HEK293 (cell line): ENCODE data around the gene HOXA10.

Experiments
- CTCF ChIA-PET: fragments of 350-600 bp; formaldehyde crosslinking; extraction: SDS; loops from one replicate; lab custom pipeline; 2021; ENCODE audit warnings: antibody characterized with exemption; lab: Yijun Ruan, JAX
- POLR2A ChIA-PET: fragments of 300-600 bp; formaldehyde crosslinking; extraction: SDS; loops from one replicate; lab custom pipeline; 2020; ENCODE audit warnings: antibody characterized with exemption, inconsistent platforms; lab: Yijun Ruan, JAX
- H3K27ac ChIP-seq: fragments of 200-500 bp; sonication (Bioruptor generic); 2 replicates; pipeline ENCODE4 v1.5.1; 2014; ENCODE audit warnings: low read depth, low read length, control low read depth, inconsistent platforms; ENCODE audit errors: extremely low read depth
- H3K36me3 ChIP-seq, 2 experiments: fragments of 200-500 bp in 1 of 2; sonication (Bioruptor generic) in 1 of 2; 1 replicate in 1 of 2; 2 replicates in 1 of 2; pipeline ENCODE4 v1.5.1; 2014 to 2017; ENCODE audit warnings: inconsistent platforms in 2 of 2, low read length in 2 of 2; ENCODE audit not compliant: control insufficient read depth in 2 of 2, insufficient read depth in 1 of 2
- H3K4me1 ChIP-seq: fragments of 200-500 bp; sonication (Bioruptor generic); 2 replicates; pipeline ENCODE4 v1.5.1; 2014; ENCODE audit warnings: mild to moderate bottlenecking, low read length, inconsistent platforms; ENCODE audit not compliant: control insufficient read depth, insufficient read depth
- H3K4me3 ChIP-seq: 2 replicates; pipeline ENCODE4 v1.5.1; 2011; ENCODE audit warnings: low read depth, mild to moderate bottlenecking, control low read depth, low read length, moderate library complexity
- H3K9me3 ChIP-seq: fragments of 200-500 bp; sonication (Bioruptor generic); 2 replicates; pipeline ENCODE4 v1.5.1; 2014; ENCODE audit warnings: low read depth, low read length, inconsistent platforms; ENCODE audit not compliant: control insufficient read depth, insufficient read depth
- ATF2 ChIP-seq: fragments of 450-650 bp; formaldehyde crosslinking; IDR thresholded peaks from 2 replicates; pipeline ENCODE4 v1.5.1; 2016; ENCODE audit warnings: missing biosample characterization, missing genetic modification characterization, low read depth
- FEZF1 ChIP-seq: fragments of 450-650 bp; formaldehyde crosslinking; IDR thresholded peaks from 2 replicates; pipeline ENCODE4 v1.5.1; 2016; ENCODE audit warnings: missing biosample characterization, missing genetic modification characterization
- INSM2 ChIP-seq: fragments of 450-650 bp; formaldehyde crosslinking; IDR thresholded peaks from 2 replicates; pipeline ENCODE4 v1.5.1; 2016; ENCODE audit warnings: missing biosample characterization, missing genetic modification characterization
- PRDM1 ChIP-seq: fragments of 450-650 bp; formaldehyde crosslinking; IDR thresholded peaks from 2 replicates; pipeline ENCODE4; 2016; ENCODE audit warnings: missing biosample characterization, missing genetic modification characterization
- PRDM6 ChIP-seq: fragments of 450-650 bp; formaldehyde crosslinking; IDR thresholded peaks from 2 replicates; pipeline ENCODE4 v1.5.1; 2017; ENCODE audit warnings: missing biosample characterization, missing genetic modification characterization
- TRIM28 ChIP-seq: IDR thresholded peaks from 2 replicates; pipeline ENCODE4 v1.6.1; 2011; ENCODE audit warnings: low read length, control low read depth, borderline replicate concordance
- WT1 ChIP-seq: fragments of 450-650 bp; formaldehyde crosslinking; IDR thresholded peaks from 2 replicates; pipeline ENCODE4 v1.5.1; 2016; ENCODE audit warnings: missing biosample characterization, missing genetic modification characterization
- ZBTB1 ChIP-seq: fragments of 450-650 bp; formaldehyde crosslinking; IDR thresholded peaks from 2 replicates; pipeline ENCODE4 v1.5.1; 2016; ENCODE audit warnings: missing biosample characterization, missing genetic modification characterization
- ZBTB6 ChIP-seq: fragments of 450-650 bp; formaldehyde crosslinking; IDR thresholded peaks from 2 replicates; pipeline ENCODE4 v1.5.1; 2017; ENCODE audit warnings: missing biosample characterization, missing genetic modification characterization
- ZFHX2 ChIP-seq: fragments of 450-650 bp; formaldehyde crosslinking; conservative IDR thresholded peaks from 2 replicates; pipeline ENCODE4 v1.5.1; 2016; ENCODE audit warnings: missing biosample characterization, missing genetic modification characterization
- ZFP69B ChIP-seq: fragments of 450-650 bp; formaldehyde crosslinking; IDR thresholded peaks from 2 replicates; pipeline ENCODE4 v1.5.1; 2016; ENCODE audit warnings: missing biosample characterization, missing genetic modification characterization
- ZNF10 ChIP-seq: fragments of 450-650 bp; formaldehyde crosslinking; IDR thresholded peaks from 2 replicates; pipeline ENCODE4 v1.5.1; 2017; ENCODE audit warnings: missing biosample characterization, missing genetic modification characterization
- ZNF175 ChIP-seq: fragments of 450-650 bp; formaldehyde crosslinking; IDR thresholded peaks from 2 replicates; pipeline ENCODE4 v1.5.1; 2016; ENCODE audit warnings: missing biosample characterization, missing genetic modification characterization
- ZNF211 ChIP-seq: fragments of 450-650 bp; formaldehyde crosslinking; IDR thresholded peaks from 2 replicates; pipeline ENCODE4 v1.5.1; 2016; ENCODE audit warnings: low read depth, missing biosample characterization, missing genetic modification characterization
- ZNF292 ChIP-seq: fragments of 450-650 bp; formaldehyde crosslinking; IDR thresholded peaks from 2 replicates; pipeline ENCODE4 v1.5.1; 2016; ENCODE audit warnings: low read depth, missing biosample characterization, missing genetic modification characterization, borderline replicate concordance
- ZNF335 ChIP-seq: fragments of 450-650 bp; formaldehyde crosslinking; conservative IDR thresholded peaks from 2 replicates; pipeline ENCODE4 v1.5.1; 2016; ENCODE audit warnings: missing biosample characterization, missing genetic modification characterization
- ZNF362 ChIP-seq: fragments of 450-650 bp; formaldehyde crosslinking; IDR thresholded peaks from 2 replicates; pipeline ENCODE4 v1.5.1; 2016; ENCODE audit warnings: missing biosample characterization, missing genetic modification characterization
- ZNF366 ChIP-seq: fragments of 450-650 bp; formaldehyde crosslinking; conservative IDR thresholded peaks from 2 replicates; pipeline ENCODE4 v1.5.1; 2016; ENCODE audit warnings: missing biosample characterization, missing genetic modification characterization
- ZNF488 ChIP-seq: fragments of 450-650 bp; formaldehyde crosslinking; IDR thresholded peaks from 2 replicates; pipeline ENCODE4 v1.5.1; 2016; ENCODE audit warnings: missing biosample characterization, missing genetic modification characterization
- ZNF571 ChIP-seq: fragments of 450-650 bp; formaldehyde crosslinking; IDR thresholded peaks from 2 replicates; pipeline ENCODE4 v1.5.0; 2017; ENCODE audit warnings: missing biosample characterization, missing genetic modification characterization
- ZNF600 ChIP-seq: fragments of 450-650 bp; formaldehyde crosslinking; IDR thresholded peaks from 2 replicates; pipeline ENCODE4 v1.5.1; 2016; ENCODE audit warnings: missing biosample characterization, missing genetic modification characterization
- ZNF670 ChIP-seq: fragments of 450-650 bp; formaldehyde crosslinking; IDR thresholded peaks from 2 replicates; pipeline ENCODE4 v1.5.1; 2016; ENCODE audit warnings: missing biosample characterization, missing genetic modification characterization, low read depth
- ZNF791 ChIP-seq: fragments of 450-650 bp; formaldehyde crosslinking; IDR thresholded peaks from 2 replicates; pipeline ENCODE4 v1.5.1; 2016; ENCODE audit warnings: missing biosample characterization, missing genetic modification characterization
- ZSCAN18 ChIP-seq: fragments of 450-650 bp; formaldehyde crosslinking; IDR thresholded peaks from 2 replicates; pipeline ENCODE4 v1.5.1; 2016; ENCODE audit warnings: missing biosample characterization, missing genetic modification characterization
- ZSCAN5A ChIP-seq: fragments of 450-650 bp; formaldehyde crosslinking; IDR thresholded peaks from 2 replicates; pipeline ENCODE4 v1.5.1; 2016; ENCODE audit warnings: missing biosample characterization, missing genetic modification characterization
- ZXDB ChIP-seq: fragments of 450-650 bp; formaldehyde crosslinking; IDR thresholded peaks from 2 replicates; pipeline ENCODE4 v1.5.1; 2016; ENCODE audit warnings: missing biosample characterization, missing genetic modification characterization

Gene HOXA10

GRCh38 chr7:27128034-27128433, 46.1 kb downstream of the HOXA10 start (continued):
- no peak for TF ChIP-seq ZSCAN5A (tag by site-specific recombination)
- no peak for TF ChIP-seq ZNF211 (tag by site-specific recombination)
- TF ChIP-seq ZNF175, result no peak
- TF ChIP-seq ZFP69B, result peak; percentile 82
- TF ChIP-seq ZXDB (tag by site-specific recombination), result no peak
- no peak for TF ChIP-seq ZNF571
- TF ChIP-seq ZSCAN18 (tag by site-specific recombination), result no peak
- TF ChIP-seq WT1 (tag by site-specific recombination), result no peak
- 0 out of 2 replicates have a peak, but pooled peaks have one; percentile 61 for TF ChIP-seq TRIM28
- TF ChIP-seq ZFHX2 (tag by site-specific recombination), result no peak
- TF ChIP-seq ZNF335 (tag by site-specific recombination), result no peak
- no peak for TF ChIP-seq ZNF488 (tag by site-specific recombination)
- TF ChIP-seq ZBTB6 (tag by site-specific recombination), result 0 out of 2 replicates have a peak, but pooled peaks have one; percentile 17
- TF ChIP-seq INSM2, result no peak
- no peak for TF ChIP-seq PRDM6 (tag by site-specific recombination)
- 0 out of 2 replicates have a peak, but pooled peaks have one; percentile 43 for TF ChIP-seq ZNF600 (tag by site-specific recombination)
- no peak for TF ChIP-seq ZNF292
- no peak for TF ChIP-seq ZNF670
- TF ChIP-seq, all 188 proteins: peak for 7

- H3K4me3 ChIP-seq, result no peak overlapping the region
- no peak overlapping the region; the same call in 1 of the 2 replicates for H3K27ac ChIP-seq
- no peaks in the 10 kb centered on the region for H3K9me3 ChIP-seq
- ChIA-PET POLR2A (no interaction called here), CTCF (interaction anchor here (0.6 to 0.7 kb wide), 2 partner anchors 55 to 98 kb away, joined by 5 to 6 read pairs; no protein-coding TSS in a partner anchor)
- peaks cover 49% of the 10 kb centered on the region for H3K4me1 ChIP-seq
- H3K36me3 ChIP-seq, result peaks cover 5 to 24% of the 10 kb centered on the region in 2 experiments; a peak in 1 of 3 replicates
- TF ChIP-seq ZNF366 (tag by site-specific recombination) (no peak), ATF2 (no peak), ZBTB1 (tag by site-specific recombination) (no peak), ZNF362 (tag by site-specific recombination) (no peak), PRDM1 (peak; percentile 85), ZNF10 (no peak), ZNF791 (no peak), FEZF1 (tag by site-specific recombination) (peak; percentile 29; the same call in 1 of the 2 replicates)
These were observed 47.4 kb downstream of the HOXA10 start for GRCh38 chr7:27126596-27127327.
